ENCODE measurements around the gene SPINK2.
A peak's percentile ranks its signal among the peaks of the same experiment; 100 is the strongest.

SPINK2 gene

DNA sequence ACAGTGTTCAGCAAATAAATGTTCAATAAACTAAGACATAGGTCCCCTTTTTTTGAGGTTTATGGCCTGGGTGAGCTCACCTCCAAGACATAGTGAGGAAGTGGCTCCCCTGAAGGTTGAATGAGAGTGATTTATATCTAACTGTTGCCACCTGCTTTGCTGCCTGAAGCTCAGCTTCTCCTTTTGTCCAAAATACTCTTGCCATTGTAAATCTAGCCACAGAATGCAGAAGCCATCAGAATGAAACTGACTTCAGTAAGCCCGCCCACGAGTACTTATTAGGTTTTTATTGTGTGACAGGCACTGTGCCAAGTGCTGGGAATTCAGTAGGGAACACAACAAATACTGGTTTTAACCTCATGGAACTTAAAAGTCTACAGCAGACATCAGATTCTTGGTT is 18.0 kb downstream of the SPINK2 start:
- DNase-seq (ENCODE audit: low read depth): peak; percentile 24
- H3K4me3 ChIP-seq (ENCODE audit: low read depth, low read length): no peak overlapping the region
- TF ChIP-seq, protein P1, sequence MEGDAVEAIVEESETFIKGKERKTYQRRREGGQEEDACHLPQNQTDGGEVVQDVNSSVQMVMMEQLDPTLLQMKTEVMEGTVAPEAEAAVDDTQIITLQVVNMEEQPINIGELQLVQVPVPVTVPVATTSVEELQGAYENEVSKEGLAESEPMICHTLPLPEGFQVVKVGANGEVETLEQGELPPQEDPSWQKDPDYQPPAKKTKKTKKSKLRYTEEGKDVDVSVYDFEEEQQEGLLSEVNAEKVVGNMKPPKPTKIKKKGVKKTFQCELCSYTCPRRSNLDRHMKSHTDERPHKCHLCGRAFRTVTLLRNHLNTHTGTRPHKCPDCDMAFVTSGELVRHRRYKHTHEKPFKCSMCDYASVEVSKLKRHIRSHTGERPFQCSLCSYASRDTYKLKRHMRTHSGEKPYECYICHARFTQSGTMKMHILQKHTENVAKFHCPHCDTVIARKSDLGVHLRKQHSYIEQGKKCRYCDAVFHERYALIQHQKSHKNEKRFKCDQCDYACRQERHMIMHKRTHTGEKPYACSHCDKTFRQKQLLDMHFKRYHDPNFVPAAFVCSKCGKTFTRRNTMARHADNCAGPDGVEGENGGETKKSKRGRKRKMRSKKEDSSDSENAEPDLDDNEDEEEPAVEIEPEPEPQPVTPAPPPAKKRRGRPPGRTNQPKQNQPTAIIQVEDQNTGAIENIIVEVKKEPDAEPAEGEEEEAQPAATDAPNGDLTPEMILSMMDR (conservative IDR thresholded peaks at IDR 0.05; ENCODE audit: low read depth, low read length): no peak

DNA sequence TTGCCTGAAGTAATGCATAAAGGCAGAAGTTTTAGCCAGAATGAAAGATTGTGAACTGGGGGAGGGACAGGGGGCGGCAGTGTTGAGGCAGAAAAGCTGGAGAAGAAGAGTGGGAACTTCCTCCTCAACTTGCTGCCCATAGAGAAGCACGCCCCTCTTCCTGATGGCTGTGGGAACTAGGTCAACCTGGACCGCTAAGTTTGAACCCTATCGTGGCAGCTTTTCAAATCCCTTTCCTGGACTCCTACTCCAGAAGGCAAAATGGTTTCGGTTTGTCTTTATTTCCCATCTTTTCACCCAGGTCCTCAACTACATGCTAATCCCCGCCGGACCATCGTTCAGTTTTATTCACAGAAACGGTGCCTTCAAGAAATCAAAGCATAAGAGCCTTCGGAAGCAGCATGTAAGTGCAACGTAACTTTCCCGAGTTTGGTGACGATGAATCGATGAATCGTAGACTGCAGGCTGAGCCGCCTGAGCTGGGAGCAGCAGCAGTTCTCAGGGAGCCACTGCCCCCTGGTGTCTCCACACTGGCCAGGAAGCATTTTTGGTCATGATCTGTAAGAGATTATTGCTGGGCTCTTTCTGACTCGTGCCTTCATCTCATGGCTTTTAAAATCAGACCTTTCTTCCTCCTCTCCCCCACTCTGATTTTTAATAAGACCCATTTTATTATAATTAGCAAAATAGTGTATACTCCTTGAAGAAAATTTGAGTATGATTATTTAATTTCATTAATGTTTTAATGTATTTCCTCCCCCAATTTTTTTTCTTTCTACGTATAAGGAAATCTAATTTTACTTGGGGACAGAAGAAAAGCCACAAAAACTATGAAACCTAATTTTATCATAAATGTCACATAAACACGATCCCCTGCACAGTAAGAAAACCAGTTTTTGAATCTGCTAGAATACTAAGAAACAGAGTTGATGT is 21.4 kb downstream of the SPINK2 start:
- peak overlapping the region; percentile 73 for H3K4me3 ChIP-seq (ENCODE audit: low read depth, low read length)
- TF ChIP-seq, protein P1 (conservative IDR thresholded peaks at IDR 0.05; ENCODE audit: low read depth, low read length): peak; percentile 99
- DNase-seq (ENCODE audit: low read depth): peak; percentile 94

DNA sequence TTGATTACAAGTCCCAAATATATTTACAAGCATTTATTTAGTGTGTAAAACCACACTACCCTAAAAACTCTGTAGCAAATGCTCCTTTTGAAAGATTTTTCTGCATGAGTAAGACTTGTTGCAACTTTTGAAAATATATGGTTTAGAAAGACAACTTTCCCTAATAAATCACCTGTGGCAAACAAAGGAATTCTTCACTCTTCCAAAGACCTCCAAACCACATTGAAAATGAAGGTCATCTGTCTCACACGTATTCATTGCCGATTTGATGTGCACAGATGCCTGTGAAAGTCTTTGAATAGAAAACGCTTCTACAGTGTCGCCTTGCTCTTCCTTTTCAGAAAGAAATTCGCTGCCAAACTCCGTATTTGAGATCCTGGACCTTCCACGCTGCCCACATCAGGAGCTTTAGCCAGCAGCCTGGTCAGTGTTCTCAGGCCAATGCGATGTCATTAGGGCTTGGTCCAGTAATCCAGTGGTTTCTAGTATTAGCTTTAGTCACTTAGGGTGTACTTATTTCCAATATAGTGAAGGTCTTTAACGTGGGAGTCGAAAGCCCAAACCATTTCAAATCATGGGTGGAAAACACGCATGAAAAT is 22.2 kb downstream of the SPINK2 start:
- TF ChIP-seq, protein P1 (conservative IDR thresholded peaks at IDR 0.05; ENCODE audit: low read depth, low read length): no peak
- peak overlapping the region; percentile 73 for H3K4me3 ChIP-seq (ENCODE audit: low read depth, low read length)
- no peak for DNase-seq (ENCODE audit: low read depth)

DNA sequence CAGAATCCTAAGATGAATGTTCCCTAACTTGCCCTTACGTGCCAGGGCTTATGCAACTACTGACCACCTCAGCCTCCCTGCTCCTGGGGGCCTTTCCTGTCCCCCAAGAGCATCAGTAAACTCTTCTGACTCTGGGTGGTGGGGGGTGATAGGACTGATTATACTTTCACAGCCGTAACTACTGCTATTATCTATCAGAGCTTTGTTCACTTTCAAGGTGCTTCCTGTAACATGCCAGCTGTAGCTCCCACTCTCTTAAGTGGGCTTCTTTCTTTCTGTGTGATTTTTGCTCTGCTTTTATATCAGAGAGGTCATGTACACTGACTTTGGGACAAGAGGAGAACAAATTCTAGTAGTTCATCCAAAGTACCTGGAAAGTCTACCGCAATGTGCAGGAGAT is 25.3 kb downstream of the SPINK2 start:
- TF ChIP-seq, protein P1 (conservative IDR thresholded peaks at IDR 0.05; ENCODE audit: low read depth, low read length): no peak
- no peak for DNase-seq (ENCODE audit: low read depth)
- H3K4me3 ChIP-seq (ENCODE audit: low read depth, low read length): no peak overlapping the region

DNA sequence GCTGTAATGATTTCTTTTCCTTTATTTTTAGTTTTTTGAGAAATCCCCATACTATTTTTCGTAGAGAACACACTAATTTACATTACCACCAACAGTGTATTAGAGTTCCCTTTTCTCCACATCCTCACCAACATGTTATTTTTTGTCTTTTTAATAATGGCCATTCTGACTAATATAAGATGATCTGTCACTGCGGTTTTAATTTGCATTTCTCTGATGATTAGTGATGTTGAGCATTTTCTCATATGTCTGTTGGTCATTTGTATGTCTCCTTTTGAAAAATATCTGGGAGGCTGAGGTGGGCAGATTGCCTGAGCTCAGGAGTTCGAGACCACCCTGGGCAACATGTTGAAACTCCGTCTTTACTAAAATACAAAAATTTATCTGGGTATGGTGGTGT is 30.2 kb downstream of the SPINK2 start:
- TF ChIP-seq, protein P1 (conservative IDR thresholded peaks at IDR 0.05; ENCODE audit: low read depth, low read length): no peak
- DNase-seq (ENCODE audit: low read depth): no peak
- H3K4me3 ChIP-seq (ENCODE audit: low read depth, low read length): no peak overlapping the region

DNA sequence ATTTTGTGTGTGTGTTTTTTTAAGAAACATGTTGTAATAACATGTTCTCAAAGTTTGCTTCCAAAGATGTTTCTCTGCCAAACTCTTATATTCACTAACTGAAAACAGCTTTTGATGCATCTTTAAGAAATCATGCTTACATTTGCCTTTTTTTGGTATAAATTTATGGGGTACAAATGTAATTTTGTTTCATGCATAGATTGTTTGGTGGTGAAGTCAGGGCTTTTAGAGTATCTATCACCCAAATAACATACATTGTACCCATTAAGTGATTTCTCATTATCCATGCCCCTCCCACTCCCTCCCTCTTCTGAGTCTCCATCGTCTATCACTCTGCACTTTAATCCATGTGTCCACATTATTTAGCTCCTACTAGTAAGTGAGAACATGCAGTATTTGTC is 30.8 kb downstream of the SPINK2 start:
- TF ChIP-seq, protein P1 (conservative IDR thresholded peaks at IDR 0.05; ENCODE audit: low read depth, low read length): no peak
- no peak for DNase-seq (ENCODE audit: low read depth)
- no peak overlapping the region for H3K4me3 ChIP-seq (ENCODE audit: low read depth, low read length)

All from choroid plexus epithelial cell (primary cell).